GM12878 (cell line): Measurements from ENCODE around the gene TUBB4B. TPM values are rescaled to one million over a fixed set of nuclear protein-coding genes. Genes with fewer than 3 reads are reported as not detected.

Source experiments
- ASH2L ChIP-seq: fragments of 300-600, 200-600 bp; sonication (generic); IDR thresholded peaks from 2 replicates; pipeline ENCODE4 v1.6.1; 2017; ENCODE audit warnings: low read depth, mild to moderate bottlenecking, borderline replicate concordance
- BRCA1 ChIP-seq: IDR thresholded peaks from 2 replicates; pipeline ENCODE4 v1.6.1; 2011; ENCODE audit warnings: low read depth, low read length, improper control_type of control experiment
- CBFB ChIP-seq: IDR thresholded peaks from 2 replicates; pipeline ENCODE4 v1.6.1; 2016; ENCODE audit warnings: antibody characterized with exemption, low read depth
- CHD1 ChIP-seq: IDR thresholded peaks from 2 replicates; pipeline ENCODE4 v1.6.1; 2012; ENCODE audit warnings: low read depth, low read length, improper control_type of control experiment
- CHD2 ChIP-seq: IDR thresholded peaks from 2 replicates; pipeline ENCODE4 v1.6.1; 2011; ENCODE audit warnings: low read depth, low read length, improper control_type of control experiment, borderline replicate concordance
- DPF2 ChIP-seq: fragments of 450-650 bp; IDR thresholded peaks from 2 replicates; pipeline ENCODE4 v1.6.1; 2017; ENCODE audit warnings: mild to moderate bottlenecking
- EZH2 ChIP-seq: IDR thresholded peaks from 2 replicates; pipeline ENCODE4 v1.6.1; 2012; ENCODE audit warnings: low read depth, mild to moderate bottlenecking, control low read depth, inconsistent platforms, low read length, borderline replicate concordance; ENCODE audit not compliant: control insufficient read depth
- LARP7 ChIP-seq: fragments of 450-650 bp; IDR thresholded peaks from 2 replicates; pipeline ENCODE4 v1.6.1; 2017; ENCODE audit warnings: mild to moderate bottlenecking
- PAX8 ChIP-seq: fragments of 450-650 bp; IDR thresholded peaks from 2 replicates; pipeline ENCODE4 v1.6.1; 2017; ENCODE audit warnings: mild to moderate bottlenecking, moderate library complexity
- POLR2AphosphoS2 ChIP-seq: IDR thresholded peaks from 2 replicates; pipeline ENCODE4 v1.6.1; 2011; ENCODE audit warnings: low read depth, mild to moderate bottlenecking, low read length, improper control_type of control experiment, moderate library complexity
- STAT3 ChIP-seq: IDR thresholded peaks from 2 replicates; pipeline ENCODE4 v1.6.1; 2011; ENCODE audit warnings: low read depth, low read length, improper control_type of control experiment
- TAF1 ChIP-seq: IDR thresholded peaks from 2 replicates; pipeline ENCODE4 v1.6.1; 2011; ENCODE audit warnings: mild to moderate bottlenecking, low read depth, low read length, borderline replicate concordance
- ZNF384 ChIP-seq: IDR thresholded peaks from 2 replicates; pipeline ENCODE4 v1.6.1; 2012; ENCODE audit warnings: low read depth, mild to moderate bottlenecking, low read length, improper control_type of control experiment, borderline replicate concordance
- polyA plus RNA-seq, 11 experiments: library from polyadenylated mRNA; depleted of rRNA in 4 of 11; unstranded in 6 of 11; stranded (reverse) in 5 of 11; fragments of >200 nt; fragmentation: Nextera tagmentation in 4 of 11; fragmentation: Illumina TruSeq in 1 of 11; extraction: Ambion mirVana in 4 of 11; extraction: Trizol in 1 of 11; gene quantifications; 1 replicate in 1 of 11; 2 replicates in 10 of 11; pipeline versions ENCODE4 v1.2.1 to v1.2.3, GENCODE V29; 2011 to 2016; ENCODE audit warnings: inconsistent platforms in 2 of 11, missing spikeins in 2 of 11, low read depth in 1 of 11
- total RNA-seq, 4 experiments: library from RNA; depleted of rRNA in 3 of 4; stranded (reverse); fragments of >200 nt in 3 of 4; fragmentation: Illumina TruSeq in 1 of 4; extraction: Trizol in 1 of 4; gene quantifications; 2 replicates each; pipeline versions ENCODE4 v1.2.1 to v1.2.3, GENCODE V29; 2013 to 2021
- TF ChIP-seq, protein P1 (sequence below): fragments of 450-650 bp; formaldehyde crosslinking; IDR thresholded peaks from 2 replicates; pipeline ENCODE4 v1.4.0; 2020; ENCODE audit warnings: mild to moderate bottlenecking, moderate library complexity
- TF ChIP-seq, protein P2 (sequence below): fragments of 450-650 bp; IDR thresholded peaks from 2 replicates; pipeline ENCODE4 v1.6.1; 2018; ENCODE audit warnings: mild to moderate bottlenecking, low read depth, moderate library complexity; ENCODE audit not compliant: partially characterized antibody
- TF ChIP-seq, protein P3 (sequence below): fragments of 450-650 bp; IDR thresholded peaks from 2 replicates; pipeline ENCODE4 v1.6.1; 2017; ENCODE audit warnings: mild to moderate bottlenecking
- TF ChIP-seq, protein P4 (sequence below): IDR thresholded peaks from 2 replicates; pipeline ENCODE4 v1.6.1; 2011; ENCODE audit warnings: mild to moderate bottlenecking, low read depth, low read length, moderate library complexity; ENCODE audit not compliant: insufficient replicate concordance
- TF ChIP-seq, protein P5 (sequence below): IDR thresholded peaks from 2 replicates; pipeline ENCODE4 v1.6.1; 2011; ENCODE audit warnings: low read depth, mild to moderate bottlenecking, low read length, moderate library complexity, borderline replicate concordance; ENCODE audit errors: extremely low read depth

The TUBB4B gene
- total and polyA plus RNA-seq, 10 of the 15 experiments (the other 5 are each of a cell fraction or from before 2014, with no cell fraction given) = 23.0 to 532 (median 254) TPM

DNA sequence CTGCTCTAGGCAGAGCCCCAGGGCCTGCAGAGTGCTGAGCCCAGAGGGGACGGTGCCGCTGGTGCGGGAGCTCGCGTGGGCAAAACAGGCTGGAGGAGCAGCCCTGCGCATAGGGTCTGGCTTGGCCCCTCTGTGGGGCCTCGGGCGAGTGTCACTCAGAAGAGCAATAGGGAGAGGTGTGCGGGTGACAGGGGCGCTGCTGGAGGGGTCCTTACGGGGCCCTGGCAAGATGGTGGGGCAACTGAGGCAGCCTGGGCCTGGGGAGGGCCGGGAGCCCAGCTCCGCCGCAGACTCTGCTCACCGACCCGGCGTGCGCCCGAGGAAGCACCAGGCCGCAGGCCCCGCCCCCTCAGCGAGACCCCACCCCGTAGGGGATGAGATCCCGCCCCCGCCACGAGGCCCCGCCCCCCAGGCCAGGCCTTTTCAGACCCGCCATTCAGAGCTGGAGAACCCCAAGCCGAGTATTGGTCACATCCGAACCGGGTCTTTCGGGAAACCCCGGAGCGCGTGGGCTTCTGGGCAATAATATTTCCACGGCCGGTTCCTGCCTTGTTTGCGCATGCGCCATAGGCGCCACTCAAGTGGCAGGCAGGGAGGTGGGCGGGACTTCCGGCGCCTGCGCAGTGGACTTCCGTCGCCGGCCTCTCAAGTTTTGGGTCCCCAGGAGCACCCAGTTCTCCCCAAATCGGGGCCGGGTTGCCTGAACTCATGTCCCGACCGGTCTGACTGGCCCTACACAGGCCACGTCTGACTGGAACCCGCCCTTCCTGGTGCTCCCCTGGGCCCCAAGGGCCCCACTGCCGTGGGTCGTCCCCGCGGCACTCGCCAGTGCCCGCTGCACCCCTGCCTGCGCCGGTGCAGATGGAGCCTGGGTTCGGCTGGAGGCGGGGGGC lies 17.8 kb upstream of the TUBB4B start (continued):
- TF ChIP-seq, protein P1, sequence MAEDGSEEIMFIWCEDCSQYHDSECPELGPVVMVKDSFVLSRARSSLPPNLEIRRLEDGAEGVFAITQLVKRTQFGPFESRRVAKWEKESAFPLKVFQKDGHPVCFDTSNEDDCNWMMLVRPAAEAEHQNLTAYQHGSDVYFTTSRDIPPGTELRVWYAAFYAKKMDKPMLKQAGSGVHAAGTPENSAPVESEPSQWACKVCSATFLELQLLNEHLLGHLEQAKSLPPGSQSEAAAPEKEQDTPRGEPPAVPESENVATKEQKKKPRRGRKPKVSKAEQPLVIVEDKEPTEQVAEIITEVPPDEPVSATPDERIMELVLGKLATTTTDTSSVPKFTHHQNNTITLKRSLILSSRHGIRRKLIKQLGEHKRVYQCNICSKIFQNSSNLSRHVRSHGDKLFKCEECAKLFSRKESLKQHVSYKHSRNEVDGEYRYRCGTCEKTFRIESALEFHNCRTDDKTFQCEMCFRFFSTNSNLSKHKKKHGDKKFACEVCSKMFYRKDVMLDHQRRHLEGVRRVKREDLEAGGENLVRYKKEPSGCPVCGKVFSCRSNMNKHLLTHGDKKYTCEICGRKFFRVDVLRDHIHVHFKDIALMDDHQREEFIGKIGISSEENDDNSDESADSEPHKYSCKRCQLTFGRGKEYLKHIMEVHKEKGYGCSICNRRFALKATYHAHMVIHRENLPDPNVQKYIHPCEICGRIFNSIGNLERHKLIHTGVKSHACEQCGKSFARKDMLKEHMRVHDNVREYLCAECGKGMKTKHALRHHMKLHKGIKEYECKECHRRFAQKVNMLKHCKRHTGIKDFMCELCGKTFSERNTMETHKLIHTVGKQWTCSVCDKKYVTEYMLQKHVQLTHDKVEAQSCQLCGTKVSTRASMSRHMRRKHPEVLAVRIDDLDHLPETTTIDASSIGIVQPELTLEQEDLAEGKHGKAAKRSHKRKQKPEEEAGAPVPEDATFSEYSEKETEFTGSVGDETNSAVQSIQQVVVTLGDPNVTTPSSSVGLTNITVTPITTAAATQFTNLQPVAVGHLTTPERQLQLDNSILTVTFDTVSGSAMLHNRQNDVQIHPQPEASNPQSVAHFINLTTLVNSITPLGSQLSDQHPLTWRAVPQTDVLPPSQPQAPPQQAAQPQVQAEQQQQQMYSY (CRISPR knock-in tag) = no peak
- TF ChIP-seq ASH2L = no peak
- TF ChIP-seq CBFB = peak; percentile 50; the same call in 1 of the 2 replicates
- peak; percentile 53; the same call in 1 of the 2 replicates for TF ChIP-seq CHD2
- TF ChIP-seq DPF2 = no peak
- TF ChIP-seq STAT3 = no peak
- TF ChIP-seq, protein P2, sequence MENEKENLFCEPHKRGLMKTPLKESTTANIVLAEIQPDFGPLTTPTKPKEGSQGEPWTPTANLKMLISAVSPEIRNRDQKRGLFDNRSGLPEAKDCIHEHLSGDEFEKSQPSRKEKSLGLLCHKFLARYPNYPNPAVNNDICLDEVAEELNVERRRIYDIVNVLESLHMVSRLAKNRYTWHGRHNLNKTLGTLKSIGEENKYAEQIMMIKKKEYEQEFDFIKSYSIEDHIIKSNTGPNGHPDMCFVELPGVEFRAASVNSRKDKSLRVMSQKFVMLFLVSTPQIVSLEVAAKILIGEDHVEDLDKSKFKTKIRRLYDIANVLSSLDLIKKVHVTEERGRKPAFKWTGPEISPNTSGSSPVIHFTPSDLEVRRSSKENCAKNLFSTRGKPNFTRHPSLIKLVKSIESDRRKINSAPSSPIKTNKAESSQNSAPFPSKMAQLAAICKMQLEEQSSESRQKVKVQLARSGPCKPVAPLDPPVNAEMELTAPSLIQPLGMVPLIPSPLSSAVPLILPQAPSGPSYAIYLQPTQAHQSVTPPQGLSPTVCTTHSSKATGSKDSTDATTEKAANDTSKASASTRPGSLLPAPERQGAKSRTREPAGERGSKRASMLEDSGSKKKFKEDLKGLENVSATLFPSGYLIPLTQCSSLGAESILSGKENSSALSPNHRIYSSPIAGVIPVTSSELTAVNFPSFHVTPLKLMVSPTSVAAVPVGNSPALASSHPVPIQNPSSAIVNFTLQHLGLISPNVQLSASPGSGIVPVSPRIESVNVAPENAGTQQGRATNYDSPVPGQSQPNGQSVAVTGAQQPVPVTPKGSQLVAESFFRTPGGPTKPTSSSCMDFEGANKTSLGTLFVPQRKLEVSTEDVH = peak; percentile 62
- no peak for TF ChIP-seq ZNF384
- no peak for TF ChIP-seq PAX8
- TF ChIP-seq, protein P3, sequence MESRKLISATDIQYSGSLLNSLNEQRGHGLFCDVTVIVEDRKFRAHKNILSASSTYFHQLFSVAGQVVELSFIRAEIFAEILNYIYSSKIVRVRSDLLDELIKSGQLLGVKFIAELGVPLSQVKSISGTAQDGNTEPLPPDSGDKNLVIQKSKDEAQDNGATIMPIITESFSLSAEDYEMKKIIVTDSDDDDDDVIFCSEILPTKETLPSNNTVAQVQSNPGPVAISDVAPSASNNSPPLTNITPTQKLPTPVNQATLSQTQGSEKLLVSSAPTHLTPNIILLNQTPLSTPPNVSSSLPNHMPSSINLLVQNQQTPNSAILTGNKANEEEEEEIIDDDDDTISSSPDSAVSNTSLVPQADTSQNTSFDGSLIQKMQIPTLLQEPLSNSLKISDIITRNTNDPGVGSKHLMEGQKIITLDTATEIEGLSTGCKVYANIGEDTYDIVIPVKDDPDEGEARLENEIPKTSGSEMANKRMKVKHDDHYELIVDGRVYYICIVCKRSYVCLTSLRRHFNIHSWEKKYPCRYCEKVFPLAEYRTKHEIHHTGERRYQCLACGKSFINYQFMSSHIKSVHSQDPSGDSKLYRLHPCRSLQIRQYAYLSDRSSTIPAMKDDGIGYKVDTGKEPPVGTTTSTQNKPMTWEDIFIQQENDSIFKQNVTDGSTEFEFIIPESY = no peak
- TF ChIP-seq CHD1 = no peak
- no peak for TF ChIP-seq EZH2
- TF ChIP-seq POLR2AphosphoS2 = no peak
- TF ChIP-seq, protein P4, sequence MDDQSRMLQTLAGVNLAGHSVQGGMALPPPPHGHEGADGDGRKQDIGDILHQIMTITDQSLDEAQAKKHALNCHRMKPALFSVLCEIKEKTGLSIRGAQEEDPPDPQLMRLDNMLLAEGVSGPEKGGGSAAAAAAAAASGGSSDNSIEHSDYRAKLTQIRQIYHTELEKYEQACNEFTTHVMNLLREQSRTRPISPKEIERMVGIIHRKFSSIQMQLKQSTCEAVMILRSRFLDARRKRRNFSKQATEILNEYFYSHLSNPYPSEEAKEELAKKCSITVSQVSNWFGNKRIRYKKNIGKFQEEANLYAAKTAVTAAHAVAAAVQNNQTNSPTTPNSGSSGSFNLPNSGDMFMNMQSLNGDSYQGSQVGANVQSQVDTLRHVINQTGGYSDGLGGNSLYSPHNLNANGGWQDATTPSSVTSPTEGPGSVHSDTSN = peak; percentile 83
- no peak for TF ChIP-seq BRCA1
- TF ChIP-seq, protein P5, sequence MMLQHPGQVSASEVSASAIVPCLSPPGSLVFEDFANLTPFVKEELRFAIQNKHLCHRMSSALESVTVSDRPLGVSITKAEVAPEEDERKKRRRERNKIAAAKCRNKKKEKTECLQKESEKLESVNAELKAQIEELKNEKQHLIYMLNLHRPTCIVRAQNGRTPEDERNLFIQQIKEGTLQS = no peak
- TF ChIP-seq LARP7 = 0 out of 2 replicates have a peak, but pooled peaks have one; percentile 62
- peak; percentile 71; the same call in 1 of the 2 replicates for TF ChIP-seq TAF1
